Measurements from ENCODE around the gene RALY.

Gene RALY

DNA sequence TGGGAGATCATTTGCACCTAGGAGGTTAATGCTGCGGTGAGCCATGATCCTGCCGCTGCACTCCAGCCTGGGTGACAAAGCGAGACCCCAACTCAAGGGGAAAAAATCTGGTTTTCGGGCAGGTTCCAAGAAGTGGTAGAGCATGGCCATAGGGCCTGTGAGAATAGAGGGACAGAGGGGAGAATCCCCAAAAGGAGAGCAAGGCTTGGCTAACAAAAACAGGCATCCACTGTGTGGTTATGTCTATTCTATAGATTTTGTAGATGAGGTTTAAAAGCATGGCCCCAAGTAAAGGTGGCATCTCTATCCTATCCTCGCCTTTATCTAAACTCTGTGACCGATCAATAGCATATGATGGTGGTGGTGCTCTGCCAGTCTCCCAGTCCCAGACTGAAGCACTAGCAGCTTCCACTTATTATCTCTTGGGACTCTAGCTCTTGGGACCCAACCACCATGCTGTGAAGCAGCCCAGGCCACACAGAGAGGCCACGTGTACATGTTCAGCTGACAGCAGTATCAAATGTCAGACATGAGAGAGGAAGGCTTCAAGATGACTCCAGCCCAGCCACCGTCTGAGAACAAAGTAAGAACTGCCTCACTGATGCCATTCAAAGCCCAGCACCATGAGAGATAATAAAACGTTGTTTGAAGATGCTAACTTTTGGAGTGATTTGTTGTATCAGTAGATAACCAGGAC lies 90.7 kb downstream of the RALY start:
- no peaks in the 10 kb centered on the region for H3K9me3 ChIP-seq (ENCODE audit: control insufficient read depth, low read length)
- no peaks in the 10 kb centered on the region for H3K27me3 ChIP-seq (ENCODE audit: control insufficient read depth, insufficient read depth, low read length)
- H3K4me3 ChIP-seq (ENCODE audit: low read depth, low read length), result no peak overlapping the region
- no peak overlapping the region for H3K27ac ChIP-seq
- H3K79me2 ChIP-seq, result peaks cover 7% of the 10 kb centered on the region
- H3K9ac ChIP-seq, result no peak overlapping the region
- no peak overlapping the region for H3K4me2 ChIP-seq (ENCODE audit: low read length)
- H3K36me3 ChIP-seq (ENCODE audit: control insufficient read depth, insufficient read depth, low read length), result no peaks in the 10 kb centered on the region
- TF ChIP-seq CTCF (IDR thresholded peaks at IDR 0.05), result no peak
- no peak overlapping the region for H2AFZ ChIP-seq
- peaks cover 6% of the 10 kb centered on the region for H3K4me1 ChIP-seq

- Histone ChIP-seq H3K9ac (no peak overlapping the region), H3K4me1 (peaks cover 6% of the 10 kb centered on the region), H3K27ac (no peak overlapping the region), H3K4me2 (ENCODE audit: low read length) (no peak overlapping the region), H3K79me2 (peaks cover 7% of the 10 kb centered on the region), H2AFZ (no peak overlapping the region), H3K27me3 (ENCODE audit: control insufficient read depth, insufficient read depth, low read length) (no peaks in the 10 kb centered on the region), H3K9me3 (ENCODE audit: control insufficient read depth, low read length) (no peaks in the 10 kb centered on the region), H3K4me3 (ENCODE audit: low read depth, low read length) (no peak overlapping the region), H3K36me3 (ENCODE audit: control insufficient read depth, insufficient read depth, low read length) (no peaks in the 10 kb centered on the region)
- TF ChIP-seq CTCF (IDR thresholded peaks at IDR 0.05), result no peak
These were observed 91.9 kb downstream of the RALY start for GRCh38 chr20:34085544-34086040.

DNA sequence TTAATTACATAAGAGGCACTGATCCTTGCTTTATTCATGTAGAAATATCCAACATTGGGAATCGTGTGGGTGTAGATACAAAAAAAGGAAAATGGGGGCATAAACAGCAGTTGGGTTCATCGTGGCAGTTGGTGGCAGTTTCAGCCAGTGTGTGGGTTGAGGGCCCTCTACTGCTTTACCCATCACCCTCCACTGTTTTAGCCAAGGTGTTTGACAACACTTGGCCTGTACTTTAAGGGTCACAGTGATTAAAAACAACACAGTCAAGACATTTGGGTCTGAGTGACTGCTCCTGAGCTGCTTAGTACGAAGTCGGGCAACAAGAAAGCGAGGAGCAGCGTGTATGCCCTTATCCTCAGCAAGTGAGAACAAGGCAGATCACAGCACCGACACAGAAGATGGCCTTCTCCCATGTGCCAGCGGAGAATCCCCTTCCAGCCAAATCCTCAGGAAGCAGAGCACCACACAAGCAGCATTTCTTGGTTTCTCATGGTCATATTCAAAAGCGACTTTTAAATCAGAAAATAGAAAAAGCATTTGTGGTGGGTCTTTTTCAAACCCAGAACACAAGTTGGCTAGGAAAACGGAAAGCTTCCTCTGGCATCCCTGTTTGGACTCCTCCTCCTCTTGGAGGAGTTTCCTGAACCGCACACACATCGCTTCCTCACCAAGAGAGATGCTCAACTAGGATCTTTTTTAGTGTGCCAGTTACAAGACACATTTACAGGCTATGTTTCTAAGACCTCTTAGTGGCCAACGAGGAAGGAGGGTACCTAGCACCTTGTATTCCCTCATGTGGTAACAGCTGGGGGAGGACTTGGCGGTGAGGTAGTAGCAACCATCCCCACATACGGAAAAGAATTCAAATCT lies 94.8 kb downstream of the RALY start:
- TF ChIP-seq CTCF (IDR thresholded peaks at IDR 0.05), result no peak

DNA sequence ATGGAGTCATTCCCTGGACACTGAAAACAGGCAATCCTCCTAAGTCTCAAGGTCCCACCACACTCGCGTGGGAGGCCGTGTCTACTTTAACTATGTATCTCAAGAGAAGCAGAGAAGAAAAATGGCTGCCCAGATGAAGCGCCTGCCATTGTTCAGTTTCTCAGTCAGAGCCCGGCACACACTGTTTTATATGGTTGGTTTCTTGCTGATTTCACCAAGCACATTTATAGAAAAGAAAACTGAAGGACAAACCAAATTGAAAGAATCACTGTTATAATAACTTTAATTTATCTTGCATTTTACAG lies 95.4 kb downstream of the RALY start:
- Histone ChIP-seq H3K4me1 (peaks cover 6% of the 10 kb centered on the region), H3K79me2 (peaks cover 5% of the 10 kb centered on the region), H3K9ac (no peak overlapping the region), H2AFZ (no peak overlapping the region), H3K27ac (no peak overlapping the region), H3K4me2 (ENCODE audit: low read length) (no peak overlapping the region), H3K36me3 (ENCODE audit: control insufficient read depth, insufficient read depth, low read length) (no peaks in the 10 kb centered on the region), H3K9me3 (ENCODE audit: control insufficient read depth, low read length) (no peaks in the 10 kb centered on the region), H3K4me3 (ENCODE audit: low read depth, low read length) (no peak overlapping the region), H3K27me3 (ENCODE audit: control insufficient read depth, insufficient read depth, low read length) (no peaks in the 10 kb centered on the region)
- no peak for TF ChIP-seq CTCF (IDR thresholded peaks at IDR 0.05)

More for the DNA sequence above, 94.8 kb downstream of the RALY start:
- H3K27me3 ChIP-seq (ENCODE audit: control insufficient read depth, insufficient read depth, low read length), result no peaks in the 10 kb centered on the region
- peaks cover 5% of the 10 kb centered on the region for H3K79me2 ChIP-seq
- H3K27ac ChIP-seq, result no peak overlapping the region
- no peak overlapping the region for H2AFZ ChIP-seq
- H3K9me3 ChIP-seq (ENCODE audit: control insufficient read depth, low read length), result no peaks in the 10 kb centered on the region
- H3K36me3 ChIP-seq (ENCODE audit: control insufficient read depth, insufficient read depth, low read length), result no peaks in the 10 kb centered on the region
- H3K4me3 ChIP-seq (ENCODE audit: low read depth, low read length), result no peak overlapping the region
- H3K4me2 ChIP-seq (ENCODE audit: low read length), result no peak overlapping the region
- peaks cover 6% of the 10 kb centered on the region for H3K4me1 ChIP-seq
- no peak overlapping the region for H3K9ac ChIP-seq

Measured in parathyroid adenoma (tissue), 2 donors.